HTERT RPE-1 (cell line): ENCODE measurements around the gene SLC9A6.
"Not testable (repeated sequence)": the region's sequence is repeated elsewhere in the genome, so short reads cannot be mapped to it uniquely, and the experiment has no call there.

ENCODE experiments used
- in situ Hi-C: fragments of 300-500 bp; cut with MboI; formaldehyde crosslinking; loops from 4 replicates; pipeline ENCODE4 v1.14.3; 2020; ENCODE audit warnings: low sequenced_read_pairs

The SLC9A6 gene

GRCh38 chrX:136028383-136028984 lies 43.2 kb downstream of the SLC9A6 start:
- in situ Hi-C loops, result no loop called here

GRCh38 chrX:136029766-136030165 lies 44.5 kb downstream of the SLC9A6 start:
- in situ Hi-C loops, result no loop called here

- in situ Hi-C loops, result no loop called here
Observed at GRCh38 chrX:136030303-136031191, 45.3 kb downstream of the SLC9A6 start.

- in situ Hi-C loops, result no loop called here
Observed at GRCh38 chrX:136031626-136032025, 46.4 kb downstream of the SLC9A6 start.

GRCh38 chrX:136032370-136032769 lies 47.1 kb downstream of the SLC9A6 start:
- in situ Hi-C loops, result no loop called here

GRCh38 chrX:136034668-136035067 lies 49.4 kb downstream of the SLC9A6 start:
- in situ Hi-C loops, result no loop called here

GRCh38 chrX:136035663-136036062 lies 50.4 kb downstream of the SLC9A6 start:
- in situ Hi-C loops, result no loop called here

- in situ Hi-C loops, result no loop called here
Observed at GRCh38 chrX:136039485-136039884, 54.2 kb downstream of the SLC9A6 start.

- in situ Hi-C loops, result no loop called here
Observed at GRCh38 chrX:136039968-136040367, 54.7 kb downstream of the SLC9A6 start.

- in situ Hi-C loops, result no loop called here
Observed at GRCh38 chrX:136041254-136041812, 56.1 kb downstream of the SLC9A6 start.

GRCh38 chrX:136045008-136045407 lies 59.8 kb downstream of the SLC9A6 start:
- in situ Hi-C loops, result no loop called here

GRCh38 chrX:136046295-136047015 lies 61.2 kb downstream of the SLC9A6 start:
- in situ Hi-C loops, result no loop called here

GRCh38 chrX:136047016-136047642 lies 61.9 kb downstream of the SLC9A6 start:
- in situ Hi-C loops, result no loop called here

GRCh38 chrX:136047969-136048368 lies 62.7 kb downstream of the SLC9A6 start:
- in situ Hi-C loops, result no loop called here

GRCh38 chrX:136048446-136048845 lies 63.2 kb downstream of the SLC9A6 start:
- in situ Hi-C loops, result no loop called here

- in situ Hi-C loops, result no loop called here
Observed at GRCh38 chrX:136049608-136050007, 64.4 kb downstream of the SLC9A6 start.

GRCh38 chrX:136050875-136051274 lies 65.6 kb downstream of the SLC9A6 start:
- in situ Hi-C loops, result not testable (repeated sequence)

GRCh38 chrX:136051611-136052010 lies 66.4 kb downstream of the SLC9A6 start:
- in situ Hi-C loops, result no loop called here

GRCh38 chrX:136055651-136056221 lies 70.5 kb downstream of the SLC9A6 start:
- in situ Hi-C loops, result no loop called here

GRCh38 chrX:136057567-136057966 lies 72.3 kb downstream of the SLC9A6 start:
- in situ Hi-C loops, result no loop called here

GRCh38 chrX:136059350-136059749 lies 74.1 kb downstream of the SLC9A6 start:
- in situ Hi-C loops, result no loop called here
